Hepatocyte (in vitro differentiated cells): ENCODE measurements around the gene GYS1.

ENCODE experiments used
- EZH2 ChIP-seq: fragments of 200-600 bp; sonication (generic); IDR thresholded peaks from 2 replicates; pipeline ENCODE4 v1.6.1; 2016; ENCODE audit warnings: antibody characterized with exemption, mild to moderate bottlenecking, borderline replicate concordance
- EZH2phosphoT487 ChIP-seq: fragments of 200-600 bp; sonication (generic); IDR thresholded peaks from one replicate; pipeline ENCODE4 v1.6.1; 2018; ENCODE audit warnings: antibody characterized with exemption, mild to moderate bottlenecking, low read depth, moderate library complexity; ENCODE audit not compliant: unreplicated experiment, severe bottlenecking
- TF ChIP-seq, protein P1 (sequence below): fragments of 200-600 bp; sonication (generic); IDR thresholded peaks from 2 replicates; pipeline ENCODE4 v1.5.1; 2016; ENCODE audit warnings: antibody characterized with exemption, mild to moderate bottlenecking; ENCODE audit not compliant: poor library complexity

DNA sequence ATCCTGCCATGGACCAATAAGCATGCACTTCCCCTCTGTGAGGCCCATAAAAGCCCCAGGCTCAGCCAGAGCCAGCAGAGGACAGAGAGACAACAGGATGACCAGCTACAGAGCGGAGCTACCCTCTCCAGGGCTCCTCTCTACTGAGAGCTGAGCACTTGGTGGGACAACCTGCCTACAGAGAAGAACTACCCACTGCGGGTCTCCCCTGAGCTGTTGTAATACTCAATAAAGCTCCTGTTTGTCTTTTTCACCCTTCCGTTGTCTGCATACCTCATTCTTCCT, 45.9 kb downstream of the GYS1 start:
- TF ChIP-seq, protein P1, sequence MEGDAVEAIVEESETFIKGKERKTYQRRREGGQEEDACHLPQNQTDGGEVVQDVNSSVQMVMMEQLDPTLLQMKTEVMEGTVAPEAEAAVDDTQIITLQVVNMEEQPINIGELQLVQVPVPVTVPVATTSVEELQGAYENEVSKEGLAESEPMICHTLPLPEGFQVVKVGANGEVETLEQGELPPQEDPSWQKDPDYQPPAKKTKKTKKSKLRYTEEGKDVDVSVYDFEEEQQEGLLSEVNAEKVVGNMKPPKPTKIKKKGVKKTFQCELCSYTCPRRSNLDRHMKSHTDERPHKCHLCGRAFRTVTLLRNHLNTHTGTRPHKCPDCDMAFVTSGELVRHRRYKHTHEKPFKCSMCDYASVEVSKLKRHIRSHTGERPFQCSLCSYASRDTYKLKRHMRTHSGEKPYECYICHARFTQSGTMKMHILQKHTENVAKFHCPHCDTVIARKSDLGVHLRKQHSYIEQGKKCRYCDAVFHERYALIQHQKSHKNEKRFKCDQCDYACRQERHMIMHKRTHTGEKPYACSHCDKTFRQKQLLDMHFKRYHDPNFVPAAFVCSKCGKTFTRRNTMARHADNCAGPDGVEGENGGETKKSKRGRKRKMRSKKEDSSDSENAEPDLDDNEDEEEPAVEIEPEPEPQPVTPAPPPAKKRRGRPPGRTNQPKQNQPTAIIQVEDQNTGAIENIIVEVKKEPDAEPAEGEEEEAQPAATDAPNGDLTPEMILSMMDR, result no peak
- TF ChIP-seq EZH2 (no peak), EZH2phosphoT487 (no peak)
